Measurements from ENCODE around the gene FFAR3.

DNA sequence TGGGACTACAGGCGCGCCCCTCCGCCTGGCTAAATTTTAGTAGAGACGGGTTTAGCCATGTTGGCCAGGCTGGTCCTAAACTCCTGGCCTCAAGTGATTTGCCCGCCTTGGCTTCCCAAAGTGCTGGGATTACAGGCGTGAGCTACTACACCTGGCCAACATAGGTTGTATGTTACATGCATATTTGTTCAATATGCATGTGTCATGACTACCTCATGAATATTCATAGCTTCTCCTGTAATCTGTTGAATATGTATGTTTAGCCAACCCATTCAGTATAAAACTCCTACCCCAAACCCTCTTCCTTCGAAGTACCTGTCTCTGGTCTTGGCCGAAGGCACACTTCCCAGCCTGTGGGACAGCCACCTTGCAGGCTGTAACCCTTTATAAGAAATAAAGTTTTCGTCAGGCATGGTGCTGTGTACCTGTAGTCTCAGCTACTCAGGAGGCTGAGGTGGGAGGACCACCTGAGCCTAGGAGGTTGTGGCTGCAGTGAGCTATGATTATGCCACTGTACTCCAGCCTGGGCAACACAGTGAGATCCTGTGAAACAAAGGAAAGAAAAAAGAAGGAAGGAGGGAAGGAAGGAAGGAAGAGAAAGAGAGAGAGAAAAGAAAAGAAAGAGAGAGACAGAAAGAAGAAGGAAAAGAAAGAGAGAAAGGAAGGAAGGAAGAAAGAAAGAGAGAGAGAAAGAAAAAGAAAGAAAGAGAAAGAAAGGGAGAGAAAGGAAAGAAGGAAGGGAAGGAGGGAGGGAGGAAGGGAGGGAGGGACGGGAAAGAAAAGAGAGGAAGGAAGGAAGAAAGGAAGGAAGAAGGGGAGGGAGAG lies 41.9 kb downstream of the FFAR3 start:
- no peak for TF ChIP-seq POLR2A (IDR thresholded peaks at IDR 0.05; ENCODE audit: low read depth, low read length)
- TF ChIP-seq TAF1 (IDR thresholded peaks at IDR 0.05; ENCODE audit: borderline replicate concordance, low read depth, low read length), result no peak
- TF ChIP-seq POLR2AphosphoS5 (IDR thresholded peaks at IDR 0.05; ENCODE audit: low read depth, low read length), result no peak

All from GM12892 (cell line).